ENCODE data around the gene SH3BP5. TPM values are rescaled to one million over a fixed set of nuclear protein-coding genes. Genes with fewer than 3 reads are reported as not detected.

The SH3BP5 gene
- total and polyA plus RNA-seq, 4 donors = 56.3 to 113 (median 89.2) TPM

- WGBS (ENCODE audit: insufficient coverage) = no CpG with 5 or more reads among the region's 3 CpGs
- H3K9me3 ChIP-seq (ENCODE audit: control insufficient read depth, insufficient read depth, low read length) = no peaks in the 10 kb centered on the region
- H3K36me3 ChIP-seq (ENCODE audit: control insufficient read depth, insufficient read depth, low read length) = no peaks in the 10 kb centered on the region
- no peak overlapping the region for H3K27ac ChIP-seq (ENCODE audit: low read depth, low read length)
- no peaks in the 10 kb centered on the region for H3K4me1 ChIP-seq (ENCODE audit: control insufficient read depth, insufficient read depth, low read length)
- H3K27me3 ChIP-seq (ENCODE audit: control insufficient read depth, insufficient read depth, low read length) = no peaks in the 10 kb centered on the region
- no peak for DNase-seq (ENCODE audit: low read depth in 4 of 6, low spot score in 6 of 6)
- no peak overlapping the region for H3K4me3 ChIP-seq (ENCODE audit: low read depth, low read length)
Observed at GRCh38 chr3:15339786-15340215, 7.4 kb upstream of the SH3BP5 start.

GRCh38 chr3:15339001-15339400 is 6.6 kb upstream of the SH3BP5 start:
- Histone ChIP-seq H3K36me3 (ENCODE audit: control insufficient read depth, insufficient read depth, low read length) (no peaks in the 10 kb centered on the region), H3K9me3 (ENCODE audit: control insufficient read depth, insufficient read depth, low read length) (no peaks in the 10 kb centered on the region), H3K27me3 (ENCODE audit: control insufficient read depth, insufficient read depth, low read length) (no peaks in the 10 kb centered on the region), H3K4me1 (ENCODE audit: control insufficient read depth, insufficient read depth, low read length) (no peaks in the 10 kb centered on the region), H3K4me3 (ENCODE audit: low read depth, low read length) (no peak overlapping the region), H3K27ac (ENCODE audit: low read depth, low read length) (no peak overlapping the region)
- no CpG with 5 or more reads among the region's 2 CpGs for WGBS (ENCODE audit: insufficient coverage)
- no peak for DNase-seq (ENCODE audit: low read depth in 4 of 6, low spot score in 6 of 6)

- H3K27ac ChIP-seq (ENCODE audit: low read depth, low read length) = no peak overlapping the region
- no CpG with 5 or more reads among the region's 1 CpG for WGBS (ENCODE audit: insufficient coverage)
- H3K9me3 ChIP-seq (ENCODE audit: control insufficient read depth, insufficient read depth, low read length) = no peaks in the 10 kb centered on the region
- DNase-seq (ENCODE audit: low read depth in 4 of 6, low spot score in 6 of 6) = no peak
- H3K27me3 ChIP-seq (ENCODE audit: control insufficient read depth, insufficient read depth, low read length) = no peaks in the 10 kb centered on the region
- peaks cover 3% of the 10 kb centered on the region for H3K4me1 ChIP-seq (ENCODE audit: control insufficient read depth, insufficient read depth, low read length)
- no peak overlapping the region for H3K4me3 ChIP-seq (ENCODE audit: low read depth, low read length)
- no peaks in the 10 kb centered on the region for H3K36me3 ChIP-seq (ENCODE audit: control insufficient read depth, insufficient read depth, low read length)
Observed at GRCh38 chr3:15337963-15338362, 5.6 kb upstream of the SH3BP5 start.

GRCh38 chr3:15336057-15336456 is 3.7 kb upstream of the SH3BP5 start:
- Histone ChIP-seq H3K4me1 (ENCODE audit: control insufficient read depth, insufficient read depth, low read length) (peaks cover 16% of the 10 kb centered on the region), H3K4me3 (ENCODE audit: low read depth, low read length) (no peak overlapping the region), H3K36me3 (ENCODE audit: control insufficient read depth, insufficient read depth, low read length) (no peaks in the 10 kb centered on the region), H3K9me3 (ENCODE audit: control insufficient read depth, insufficient read depth, low read length) (no peaks in the 10 kb centered on the region), H3K27ac (ENCODE audit: low read depth, low read length) (no peak overlapping the region), H3K27me3 (ENCODE audit: control insufficient read depth, insufficient read depth, low read length) (no peaks in the 10 kb centered on the region)
- WGBS (ENCODE audit: insufficient coverage) = 80% methylated on average over 7 of the region's 7 CpGs
- DNase-seq (ENCODE audit: low read depth in 4 of 6, low spot score in 6 of 6) = no peak

- Histone ChIP-seq H3K4me3 (ENCODE audit: low read depth, low read length) (no peak overlapping the region), H3K36me3 (ENCODE audit: control insufficient read depth, insufficient read depth, low read length) (no peaks in the 10 kb centered on the region), H3K9me3 (ENCODE audit: control insufficient read depth, insufficient read depth, low read length) (no peaks in the 10 kb centered on the region), H3K27me3 (ENCODE audit: control insufficient read depth, insufficient read depth, low read length) (no peaks in the 10 kb centered on the region), H3K4me1 (ENCODE audit: control insufficient read depth, insufficient read depth, low read length) (peaks cover 16% of the 10 kb centered on the region), H3K27ac (ENCODE audit: low read depth, low read length) (no peak overlapping the region)
- no peak for DNase-seq (ENCODE audit: low read depth in 4 of 6, low spot score in 6 of 6)
Observed at GRCh38 chr3:15333956-15334263, 1.5 kb upstream of the SH3BP5 start.

GRCh38 chr3:15333099-15333955 is 941 bp upstream of the SH3BP5 start:
- Histone ChIP-seq H3K4me3 (ENCODE audit: low read depth, low read length) (peak overlapping the region; percentile 62), H3K9me3 (ENCODE audit: control insufficient read depth, insufficient read depth, low read length) (no peaks in the 10 kb centered on the region), H3K4me1 (ENCODE audit: control insufficient read depth, insufficient read depth, low read length) (peaks cover 16% of the 10 kb centered on the region), H3K27me3 (ENCODE audit: control insufficient read depth, insufficient read depth, low read length) (no peaks in the 10 kb centered on the region), H3K27ac (ENCODE audit: low read depth, low read length) (no peak overlapping the region), H3K36me3 (ENCODE audit: control insufficient read depth, insufficient read depth, low read length) (no peaks in the 10 kb centered on the region)
- WGBS (ENCODE audit: insufficient coverage) = 87% methylated on average over 8 of the region's 10 CpGs
- peak in 1 of 6 donors; percentile 22 for DNase-seq (ENCODE audit: low read depth in 4 of 6, low spot score in 6 of 6)

- no peaks in the 10 kb centered on the region for H3K27me3 ChIP-seq (ENCODE audit: control insufficient read depth, insufficient read depth, low read length)
- H3K27ac ChIP-seq (ENCODE audit: low read depth, low read length) = peak overlapping the region; percentile 85
- H3K4me1 ChIP-seq (ENCODE audit: control insufficient read depth, insufficient read depth, low read length) = peaks cover 23% of the 10 kb centered on the region
- WGBS (ENCODE audit: insufficient coverage) = under 1% methylated on average over 71 of the region's 71 CpGs
- H3K4me3 ChIP-seq (ENCODE audit: low read depth, low read length) = peak overlapping the region; percentile 87
- peak in 2 of 6 donors; percentile 82 to 89 for DNase-seq (ENCODE audit: low read depth in 4 of 6, low spot score in 6 of 6)
- H3K9me3 ChIP-seq (ENCODE audit: control insufficient read depth, insufficient read depth, low read length) = no peaks in the 10 kb centered on the region
- H3K36me3 ChIP-seq (ENCODE audit: control insufficient read depth, insufficient read depth, low read length) = peaks cover 3% of the 10 kb centered on the region
Observed at GRCh38 chr3:15331606-15332404, 581 bp downstream of the SH3BP5 start.

GRCh38 chr3:15331072-15331605 is 1.2 kb downstream of the SH3BP5 start:
- H3K4me1 ChIP-seq (ENCODE audit: control insufficient read depth, insufficient read depth, low read length) = peaks cover 27% of the 10 kb centered on the region
- no peak for DNase-seq (ENCODE audit: low read depth in 4 of 6, low spot score in 6 of 6)
- peaks cover 3% of the 10 kb centered on the region for H3K36me3 ChIP-seq (ENCODE audit: control insufficient read depth, insufficient read depth, low read length)
- H3K4me3 ChIP-seq (ENCODE audit: low read depth, low read length) = peak overlapping the region; percentile 87
- H3K27me3 ChIP-seq (ENCODE audit: control insufficient read depth, insufficient read depth, low read length) = no peaks in the 10 kb centered on the region
- H3K9me3 ChIP-seq (ENCODE audit: control insufficient read depth, insufficient read depth, low read length) = no peaks in the 10 kb centered on the region
- H3K27ac ChIP-seq (ENCODE audit: low read depth, low read length) = peak overlapping the region; percentile 85
- 16% methylated on average over 6 of the region's 6 CpGs for WGBS (ENCODE audit: insufficient coverage)

- WGBS (ENCODE audit: insufficient coverage) = 56% methylated on average over 2 of the region's 10 CpGs
- H3K4me3 ChIP-seq (ENCODE audit: low read depth, low read length) = peak overlapping the region; percentile 87
- H3K27me3 ChIP-seq (ENCODE audit: control insufficient read depth, insufficient read depth, low read length) = no peaks in the 10 kb centered on the region
- H3K27ac ChIP-seq (ENCODE audit: low read depth, low read length) = peak overlapping the region; percentile 85
- no peaks in the 10 kb centered on the region for H3K9me3 ChIP-seq (ENCODE audit: control insufficient read depth, insufficient read depth, low read length)
- DNase-seq (ENCODE audit: low read depth in 4 of 6, low spot score in 6 of 6) = peak in 2 of 6 donors; percentile 69 to 80
- H3K4me1 ChIP-seq (ENCODE audit: control insufficient read depth, insufficient read depth, low read length) = peaks cover 37% of the 10 kb centered on the region
- H3K36me3 ChIP-seq (ENCODE audit: control insufficient read depth, insufficient read depth, low read length) = peaks cover 3% of the 10 kb centered on the region
Observed at GRCh38 chr3:15330031-15330596, 2.3 kb downstream of the SH3BP5 start.
